Fibroblast of lung (primary cell): ENCODE measurements around the gene CDH24.

Experiments
- CTCF ChIP-seq, 2 donors: IDR thresholded peaks in 1 of 2; conservative IDR thresholded peaks in 1 of 2; 1 replicate in 1 of 2; 2 replicates in 1 of 2; pipeline ENCODE4 v1.5.1; 2011 to 2012; ENCODE audit warnings: low read length in 2 of 2, control low read depth in 1 of 2, inconsistent platforms in 1 of 2, low read depth in 1 of 2, mild to moderate bottlenecking in 1 of 2
- EZH2 ChIP-seq: IDR thresholded peaks from 2 replicates; pipeline ENCODE4 v1.5.1; 2012; ENCODE audit warnings: low read length, control low read depth, mild to moderate bottlenecking; ENCODE audit errors: missing control alignments

- TF ChIP-seq EZH2 (no peak), CTCF (conservative IDR thresholded peaks at IDR 0.05 in 1 of 2, IDR thresholded peaks at IDR 0.05 in 1 of 2; ENCODE audit: low read depth in 1 of 2, low read length in 2 of 2) (no peak)
These were observed 33.5 kb downstream of the CDH24 start for GRCh38 chr14:23023795-23024152.
